DMS 273 (cell line): ENCODE data around the gene GCFC2.
"Not testable (repeated sequence)": the region's sequence is repeated elsewhere in the genome, so short reads cannot be mapped to it uniquely, and the experiment has no call there.

ENCODE experiments used
- DNase-seq: peaks from one replicate; lab custom pipeline; 2025; ENCODE audit not compliant: unreplicated experiment; lab: John Stamatoyannopoulos, UW

GCFC2 gene

DNA sequence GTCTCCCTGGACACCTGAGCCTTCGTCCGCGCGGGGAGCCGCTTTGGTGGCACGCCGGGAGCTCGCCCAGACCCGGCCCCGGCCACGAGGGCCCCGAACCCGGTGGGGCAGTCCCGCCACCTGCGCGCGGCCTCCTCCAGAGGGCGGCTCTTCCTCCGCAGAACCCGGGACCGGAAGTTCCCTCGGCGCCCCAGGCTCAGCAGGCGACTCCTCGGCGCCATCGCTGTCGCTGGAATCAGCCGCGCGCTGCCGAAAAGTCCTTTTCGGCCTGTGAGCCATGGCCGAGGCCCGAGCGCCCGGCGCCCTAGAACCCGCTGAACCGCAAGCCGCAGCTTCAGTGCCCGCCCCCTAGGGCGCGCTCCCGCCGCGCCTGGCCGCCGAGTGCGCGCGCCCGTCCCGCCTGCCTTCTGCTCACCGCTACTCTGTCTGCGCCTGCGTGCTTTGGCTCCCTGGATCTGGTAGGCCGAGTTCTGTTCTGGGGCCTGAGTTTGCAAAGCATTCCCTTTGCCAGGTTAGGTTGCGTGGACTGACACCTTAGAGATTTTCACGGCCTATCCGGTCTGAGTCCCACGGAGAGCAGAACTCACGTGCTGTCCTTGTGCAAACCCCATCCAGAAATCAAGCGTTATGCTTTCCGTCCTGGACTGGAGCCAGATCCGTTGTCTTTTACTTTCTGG lies at the start of gene GCFC2:
TSS of gene GCFC2 (minus strand) at position 339 of the 677 bp plus-strand sequence. CDS start at position 279, 60 bp downstream.
- peak; percentile 97 for DNase-seq

DNA sequence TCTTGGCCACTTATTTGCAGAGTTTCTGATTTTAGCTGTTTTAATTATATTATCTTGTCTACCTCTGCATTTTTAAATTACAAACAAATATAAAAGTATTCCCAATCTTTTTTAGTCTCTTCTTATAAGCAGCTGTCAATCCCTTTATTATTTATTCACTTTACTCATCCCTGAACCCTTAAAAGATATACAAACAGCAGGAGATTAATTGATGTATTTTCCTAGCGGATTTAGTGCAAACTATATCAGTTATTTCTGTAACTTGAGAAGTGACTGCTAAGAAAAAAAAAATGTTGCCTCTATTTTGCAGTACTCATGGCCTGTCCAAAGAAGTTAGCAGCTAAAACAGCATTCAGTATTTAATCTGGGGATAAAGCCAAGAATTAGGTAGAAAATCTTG lies 42.1 kb upstream of the GCFC2 start:
- DNase-seq: no peak

DNA sequence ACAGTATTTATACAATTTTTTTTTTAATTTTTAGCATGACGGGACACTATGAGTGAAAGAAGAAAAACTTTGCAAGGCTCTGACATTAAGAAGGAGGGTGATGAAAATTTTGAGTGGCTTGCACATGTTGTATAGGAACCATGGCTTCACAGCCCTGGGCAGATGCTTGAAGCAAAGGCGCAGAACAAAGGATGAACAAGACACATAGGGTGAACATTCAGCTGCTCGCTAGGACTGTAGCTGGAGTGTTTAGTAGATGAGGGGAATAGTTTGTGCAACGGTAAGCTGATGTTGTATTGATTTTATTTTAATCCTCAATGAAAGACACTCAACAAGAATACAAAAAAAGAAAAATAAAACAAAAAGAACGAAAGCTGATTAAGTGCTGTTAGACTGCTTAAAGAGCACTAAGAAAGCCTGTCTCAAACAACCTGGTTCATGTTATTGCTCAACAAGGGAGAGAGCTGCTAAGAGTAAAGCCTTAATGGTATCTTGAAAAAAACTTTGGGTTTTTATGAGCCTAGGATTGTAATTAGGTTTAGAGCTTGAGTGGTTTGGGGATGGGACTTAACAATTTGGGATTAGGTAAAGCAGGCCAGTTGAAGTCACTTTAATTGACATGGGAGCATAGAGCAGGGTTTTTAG lies 41.2 kb upstream of the GCFC2 start:
- DNase-seq: no peak

DNA sequence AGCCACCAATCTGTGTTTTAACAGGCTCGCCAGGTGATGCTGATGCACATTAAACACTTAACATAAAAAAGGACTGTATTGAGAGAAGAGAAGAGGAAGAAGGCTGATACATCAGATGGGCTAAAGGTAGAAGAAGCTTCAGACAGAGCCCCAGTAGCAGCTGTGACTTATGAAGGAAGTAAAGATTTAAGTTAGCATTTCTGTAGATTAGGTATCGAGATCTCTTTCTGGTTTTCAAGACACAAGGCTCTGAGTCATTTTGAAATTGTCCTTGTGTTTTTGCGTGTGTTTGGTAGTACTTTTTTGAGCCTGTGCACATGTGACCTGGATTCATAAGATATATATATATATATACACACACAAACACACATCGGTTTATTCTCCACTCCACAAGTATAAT lies 40.6 kb upstream of the GCFC2 start:
- no peak for DNase-seq

DNA sequence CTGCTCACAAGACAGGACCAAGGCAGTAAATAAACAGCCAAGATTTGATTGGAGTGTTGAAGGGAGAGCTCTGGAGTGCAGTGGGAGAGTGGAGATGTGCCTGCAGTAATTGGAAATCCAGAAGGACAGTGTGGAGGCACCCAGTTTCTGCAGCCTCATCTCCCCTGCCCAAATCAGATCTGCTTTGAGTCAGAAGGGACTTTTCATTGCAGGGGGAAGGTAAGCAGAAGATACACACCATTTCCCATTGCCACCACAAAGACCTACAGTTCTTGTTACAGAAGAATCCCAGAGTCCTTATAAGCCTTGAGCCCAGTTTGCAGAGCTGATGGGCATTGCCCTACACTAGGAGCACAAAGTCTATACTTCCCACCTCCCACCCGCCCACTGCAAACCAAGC lies 27.2 kb upstream of the GCFC2 start:
- no peak for DNase-seq

DNA sequence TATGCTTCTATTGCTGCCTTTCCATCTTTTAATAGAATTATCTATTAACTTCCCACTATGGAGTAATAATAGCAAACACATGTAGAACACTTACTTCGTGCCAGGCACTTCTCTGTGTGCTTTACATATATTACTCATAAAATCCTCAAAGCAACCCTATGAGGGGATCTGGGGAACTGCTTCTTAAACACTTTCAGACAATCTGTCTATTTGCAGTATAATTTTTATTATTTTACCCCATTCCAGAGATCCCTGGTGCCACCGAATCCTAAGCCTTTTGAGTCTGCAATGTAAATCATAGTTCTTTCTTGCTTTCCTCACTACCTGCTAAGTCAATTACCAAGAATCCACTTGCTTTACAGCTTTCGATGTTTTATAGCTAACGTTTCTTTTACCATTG lies 25.6 kb upstream of the GCFC2 start:
- DNase-seq: no peak

DNA sequence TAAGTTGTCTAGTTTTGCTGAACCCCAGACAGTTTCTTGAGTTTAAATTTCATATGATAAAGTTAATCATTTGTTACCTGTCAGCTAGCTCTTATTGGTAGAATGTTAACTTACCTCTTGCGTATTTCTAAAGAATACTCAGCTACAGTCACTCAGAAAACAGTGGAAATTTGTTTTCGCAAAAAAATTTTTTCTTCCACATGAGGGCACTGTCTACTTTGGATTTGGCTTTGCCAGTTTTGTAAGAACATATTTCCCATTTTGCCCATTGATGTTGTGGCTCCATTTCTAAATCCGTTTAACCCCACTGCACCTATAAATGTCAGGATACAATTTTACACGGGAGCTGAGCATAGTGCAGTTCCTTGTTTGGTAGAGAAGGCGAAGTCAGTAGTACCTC lies 19.1 kb upstream of the GCFC2 start:
- DNase-seq: peak; percentile 38

DNA sequence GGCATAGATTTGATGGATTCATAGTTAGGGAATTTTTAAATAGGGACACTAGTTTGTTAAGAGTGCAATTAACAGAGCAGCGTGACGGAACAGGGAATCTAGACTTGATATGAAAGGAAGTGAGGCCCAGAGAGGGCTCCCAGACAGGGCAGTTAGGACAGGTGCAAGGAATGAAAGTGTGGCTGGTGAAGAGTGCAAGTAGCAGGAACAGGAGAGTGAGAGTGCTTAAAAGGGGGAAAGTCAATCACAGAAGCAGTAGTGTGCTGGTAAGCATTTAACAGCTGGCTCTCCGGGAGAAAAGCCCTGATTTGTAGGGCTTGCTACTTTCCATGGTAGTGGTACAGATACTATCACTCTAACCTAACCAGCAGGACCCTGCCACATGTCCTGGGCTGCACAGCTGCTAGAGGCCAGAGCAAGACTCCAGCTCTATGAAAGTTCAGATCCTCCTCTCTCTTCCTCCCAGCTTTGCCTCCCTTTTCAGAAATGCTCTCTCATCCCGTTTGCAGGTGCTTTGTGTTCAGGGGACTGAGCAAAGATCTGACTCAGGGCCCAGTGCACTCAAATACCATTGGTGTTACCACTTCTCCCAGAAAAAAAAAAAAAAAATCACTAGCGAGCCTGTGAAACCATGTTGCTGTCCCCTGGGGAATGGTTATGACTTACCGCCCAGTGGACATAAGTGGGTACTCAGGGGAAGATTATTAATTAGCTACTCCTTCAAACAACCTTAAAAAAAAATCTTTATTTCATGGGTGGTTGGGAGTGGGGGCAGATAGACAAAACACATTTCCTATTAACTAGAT lies 18.1 kb upstream of the GCFC2 start:
- DNase-seq: no peak

DNA sequence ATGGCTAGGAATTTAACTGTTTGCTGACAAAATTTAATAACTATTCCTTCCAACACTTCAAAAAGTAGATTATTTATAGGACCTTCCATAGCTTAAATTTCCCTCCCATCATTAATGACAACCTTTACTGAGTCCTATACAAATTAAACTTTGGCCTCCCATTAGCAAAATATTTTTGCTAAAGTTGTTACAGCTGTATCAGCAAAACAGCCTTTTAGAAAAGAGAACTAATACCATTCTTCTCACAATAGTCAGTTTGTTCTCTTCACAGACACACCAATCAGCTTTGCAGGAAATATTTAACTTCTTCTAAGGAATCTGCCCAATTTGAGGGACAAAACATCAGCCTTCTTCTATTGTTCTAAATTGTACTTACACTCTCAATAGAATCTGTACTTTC lies 12.0 kb upstream of the GCFC2 start:
- DNase-seq: no peak

DNA sequence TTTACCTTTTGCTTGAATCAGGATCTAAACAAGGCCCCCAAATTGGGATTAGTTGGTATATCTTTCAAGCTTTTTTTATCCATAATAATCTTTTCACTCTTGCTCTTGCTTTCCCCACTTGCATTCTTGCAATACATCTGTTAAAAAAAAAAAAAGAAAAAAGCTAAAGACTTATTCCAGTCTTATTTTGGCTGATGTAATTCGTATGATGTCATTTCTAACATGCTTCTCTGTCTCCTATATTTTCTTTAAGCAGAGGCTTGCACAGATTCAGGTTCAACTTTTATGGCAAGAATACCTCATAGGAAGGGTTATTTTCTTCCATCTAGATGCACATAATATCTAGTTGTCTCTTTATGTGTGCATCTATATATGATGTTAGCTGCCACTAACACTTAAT lies 9.8 kb upstream of the GCFC2 start:
- DNase-seq: no peak

DNA sequence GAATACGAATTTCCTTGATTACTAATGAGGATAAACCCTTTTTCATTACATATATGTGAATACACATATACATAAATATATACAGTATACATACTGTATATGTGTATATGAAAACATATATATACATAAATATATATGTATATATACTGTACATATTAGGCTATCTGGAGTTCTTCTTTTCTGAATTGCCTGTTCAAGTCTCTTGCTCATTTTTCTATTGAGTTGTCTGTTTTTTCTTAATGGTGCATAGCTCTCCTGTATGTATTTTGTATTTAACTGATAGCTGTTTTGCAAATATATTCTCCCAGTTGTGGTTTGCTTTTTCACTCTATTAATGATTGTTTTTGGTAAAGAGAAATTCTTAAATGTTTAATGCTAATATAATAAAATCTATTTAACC lies 8.9 kb upstream of the GCFC2 start:
- no peak for DNase-seq

DNA sequence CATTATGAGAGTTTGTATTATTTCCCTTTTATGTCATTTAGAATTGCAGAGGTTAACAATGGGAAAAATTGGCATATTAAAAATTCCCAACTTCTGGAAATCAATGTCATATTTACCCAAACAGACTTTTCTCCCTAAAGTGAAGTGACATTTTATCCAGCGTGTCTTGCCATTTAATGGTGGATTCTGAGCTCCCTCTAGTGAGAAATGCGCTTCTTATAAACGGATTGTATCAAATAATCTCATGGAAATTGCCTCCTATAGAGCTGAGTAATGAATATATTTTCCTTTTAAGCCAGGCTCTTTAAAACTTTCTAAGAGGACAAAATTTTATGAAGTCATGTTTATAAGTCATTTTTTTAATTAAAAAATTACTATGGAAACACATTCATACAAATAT lies 5.7 kb upstream of the GCFC2 start:
- DNase-seq: peak; percentile 17

DNA sequence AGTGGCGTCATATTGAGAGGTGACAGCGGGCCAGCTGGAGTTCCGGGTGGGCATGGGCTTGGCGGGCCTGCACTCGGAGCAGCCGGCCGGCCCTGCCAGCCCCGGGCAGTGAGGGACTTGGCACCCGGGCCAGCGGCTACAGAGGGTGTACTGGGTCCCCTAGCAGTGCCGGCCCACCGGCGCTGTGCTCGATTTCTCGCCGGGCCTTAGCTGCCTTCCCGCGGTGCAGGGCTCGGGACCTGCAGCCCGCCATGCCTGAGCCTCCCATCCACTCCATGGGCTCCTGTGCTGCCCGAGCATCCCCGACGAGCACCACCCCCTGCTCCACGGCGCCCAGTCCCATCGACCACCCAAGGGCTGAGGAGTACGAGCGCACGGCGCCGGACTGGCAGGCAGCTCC lies 875 bp upstream of the GCFC2 start:
- not testable (repeated sequence) for DNase-seq

DNA sequence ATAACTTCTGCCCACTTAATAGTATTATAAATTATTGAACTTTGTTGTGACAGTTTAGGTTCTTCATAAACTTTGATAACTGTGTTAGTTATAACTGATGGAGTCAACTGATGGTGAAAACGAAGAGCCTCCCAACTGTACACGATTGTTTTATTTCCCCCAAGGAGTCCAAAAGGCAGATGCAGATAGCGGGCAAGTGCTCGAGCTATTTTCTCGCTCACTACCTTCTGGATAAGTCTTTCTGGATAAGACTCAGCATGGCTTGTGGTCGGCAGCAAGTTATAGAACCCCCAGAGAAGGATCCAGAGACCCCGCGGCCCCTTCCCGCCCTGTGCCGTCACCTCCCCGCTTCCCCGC lies 517 bp downstream of the GCFC2 start:
- DNase-seq: no peak

DNA sequence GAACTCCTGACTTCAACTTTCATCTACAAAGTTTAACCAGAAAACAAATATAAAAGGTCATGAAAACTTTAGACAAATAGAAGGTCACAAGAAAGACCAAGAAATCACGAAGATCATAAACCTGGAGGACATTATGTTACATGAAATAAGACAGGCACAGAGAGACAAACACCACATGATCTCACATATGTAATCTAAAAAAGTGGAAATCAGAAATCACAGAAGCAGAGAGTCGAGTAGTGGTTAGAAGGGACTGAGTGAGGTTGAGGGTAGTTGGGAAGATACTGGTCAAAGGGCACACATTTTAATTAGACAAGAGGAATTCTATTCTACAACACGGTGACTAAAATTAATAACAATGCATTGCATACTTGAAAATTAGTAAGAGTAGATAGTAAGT lies 1.4 kb downstream of the GCFC2 start:
- DNase-seq: peak; percentile 19

DNA sequence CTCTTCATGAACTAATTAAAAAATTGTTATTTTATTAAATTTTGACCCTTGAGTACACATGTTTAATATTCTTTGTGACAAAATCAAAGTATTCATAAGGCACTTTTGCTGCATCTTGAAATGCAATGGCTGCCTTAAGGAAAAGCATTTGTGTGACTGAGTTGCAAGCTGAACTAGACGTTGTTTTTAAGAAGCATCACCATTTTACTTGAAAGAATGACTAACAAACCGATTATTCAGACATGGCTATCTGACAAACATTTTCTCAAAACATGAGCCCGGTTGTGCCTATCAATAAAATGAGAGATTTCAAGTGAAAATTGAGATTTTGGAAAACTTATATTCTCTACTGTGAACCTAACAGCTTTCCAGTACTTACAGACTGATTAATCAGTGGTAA lies 2.8 kb downstream of the GCFC2 start:
- DNase-seq: no peak

DNA sequence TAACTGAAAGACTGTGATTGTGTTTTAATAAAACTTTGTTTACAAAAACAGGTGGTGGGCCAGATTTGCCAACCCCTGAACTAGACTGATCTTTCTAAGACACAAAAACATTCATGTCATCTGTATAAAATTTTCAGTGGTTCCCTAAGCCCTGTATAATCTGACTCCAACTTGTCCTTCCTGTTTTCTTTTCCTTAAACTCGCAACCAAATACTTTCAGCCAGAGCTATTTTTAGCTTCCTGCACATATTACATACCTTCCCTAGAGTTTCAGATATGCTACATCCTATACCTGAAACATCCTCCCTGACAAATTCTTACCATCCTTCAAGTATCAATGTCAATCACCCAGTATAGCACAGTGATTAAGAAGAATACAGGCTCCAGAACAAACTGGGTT lies 4.8 kb downstream of the GCFC2 start:
- no peak for DNase-seq

DNA sequence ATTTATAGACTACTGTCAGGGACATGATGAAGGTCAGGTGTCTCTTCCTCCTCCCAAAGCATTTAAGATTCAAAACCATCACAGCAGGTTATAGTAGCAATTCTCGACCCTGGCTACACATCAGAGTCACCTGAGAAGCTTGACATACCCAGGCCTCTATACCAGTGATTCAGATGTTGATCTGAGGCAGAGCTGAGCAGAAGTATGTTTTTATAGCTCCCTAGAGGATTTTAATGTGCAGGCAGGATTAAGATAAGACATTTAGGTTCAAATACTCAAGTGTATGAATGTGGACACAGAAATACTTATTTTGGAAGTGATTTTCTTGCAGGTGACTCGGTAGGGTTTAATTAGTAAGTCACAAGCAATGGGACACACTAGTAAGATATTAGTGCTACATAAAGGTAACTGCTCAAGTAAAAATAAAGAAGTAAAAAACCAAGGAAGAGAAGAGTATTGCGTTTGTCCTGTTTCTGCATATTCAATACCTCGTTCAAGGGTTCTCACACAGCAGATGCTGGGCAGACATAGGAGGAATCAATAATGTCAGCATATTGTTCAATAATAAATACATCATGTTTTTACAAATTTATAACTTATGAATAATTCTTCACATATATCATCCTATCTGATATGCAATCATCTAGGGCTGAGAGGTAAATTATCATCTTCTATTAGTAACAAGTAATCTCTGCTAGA lies 7.0 kb downstream of the GCFC2 start:
- DNase-seq: no peak

DNA sequence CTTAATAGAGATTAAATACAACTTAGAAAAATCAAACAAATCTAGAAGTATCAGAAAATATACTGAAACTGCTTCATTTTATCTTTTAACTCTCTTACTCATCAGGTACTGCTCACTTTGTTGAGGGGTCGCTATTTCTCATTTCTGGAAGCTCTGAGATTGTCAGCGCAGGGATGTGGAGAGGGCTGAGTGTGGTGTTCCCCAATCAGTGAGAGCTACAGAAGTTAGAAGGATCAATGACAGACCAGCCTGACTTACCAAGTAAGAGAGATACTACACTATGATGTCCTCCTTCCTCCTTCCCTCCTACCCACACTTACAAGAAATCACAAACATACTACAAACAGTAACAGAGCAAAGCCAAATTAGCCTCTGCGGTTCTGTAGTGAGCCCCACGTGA lies 8.1 kb downstream of the GCFC2 start:
- no peak for DNase-seq

DNA sequence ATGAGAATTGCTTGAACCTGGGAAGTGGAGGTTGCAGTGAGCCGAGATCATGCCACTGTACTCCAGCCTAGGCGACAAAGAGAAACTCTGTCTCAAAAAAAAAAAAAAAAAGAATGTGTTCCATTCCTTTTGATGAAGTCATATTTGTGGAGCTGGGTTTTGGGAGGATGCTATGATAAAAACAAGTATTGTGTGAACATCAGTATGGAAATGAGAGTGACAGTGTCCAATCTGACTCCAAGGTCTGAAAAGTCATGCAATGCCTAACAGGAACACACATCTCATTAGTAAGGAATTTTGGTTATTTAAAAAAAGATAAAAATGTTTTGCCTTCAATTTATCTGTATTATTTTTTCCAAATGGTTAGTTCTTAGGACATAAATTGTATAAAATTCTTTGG lies 11.8 kb downstream of the GCFC2 start:
- DNase-seq: no peak

DNA sequence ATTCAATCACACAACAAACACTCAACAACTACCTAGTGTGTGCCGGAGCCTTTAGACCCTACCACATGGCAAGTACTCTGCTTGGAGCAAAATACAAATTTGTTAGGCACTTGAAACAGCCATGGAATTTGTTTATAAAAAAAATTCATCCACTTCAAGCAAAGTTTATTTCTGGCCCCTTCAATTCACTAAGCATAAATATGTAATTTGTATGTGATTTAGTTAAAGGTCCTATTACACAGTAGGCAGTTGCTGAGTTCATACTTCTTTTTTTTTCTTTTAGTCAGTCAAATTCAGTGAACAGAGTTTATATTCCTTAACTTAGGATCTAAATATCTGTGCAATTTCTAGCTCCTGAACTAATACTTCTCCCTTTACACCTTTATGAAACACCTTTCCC lies 22.5 kb downstream of the GCFC2 start:
- DNase-seq: no peak

DNA sequence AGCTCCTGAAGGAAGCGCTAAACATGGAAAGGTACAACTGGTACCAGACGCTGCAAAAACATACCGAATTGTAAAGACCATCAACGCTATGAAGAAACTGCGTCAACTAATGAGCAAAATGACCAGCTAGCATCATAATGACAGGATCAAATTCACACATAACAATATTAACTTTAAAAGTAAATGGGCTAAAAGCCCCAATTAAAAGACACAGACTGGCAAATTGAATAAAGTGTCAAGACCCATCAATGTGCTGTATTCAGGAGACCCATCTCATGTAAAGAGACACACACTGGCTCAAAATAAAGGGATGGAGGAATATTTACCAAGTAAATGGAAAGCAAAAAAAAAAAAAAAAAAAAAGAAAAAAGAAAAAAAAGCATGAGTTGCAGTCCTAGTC lies 27.3 kb downstream of the GCFC2 start:
- not testable (repeated sequence) for DNase-seq
